Lower lobe of right lung (tissue), 2 donors: ENCODE measurements around the gene SPDYE3. TPM values are rescaled to one million over a fixed set of nuclear protein-coding genes. Genes with fewer than 3 reads are reported as not detected.
"Not testable (repeated sequence)": the region's sequence is repeated elsewhere in the genome, so short reads cannot be mapped to it uniquely, and the experiment has no call there.

Experiments
- ATAC-seq, 2 donors: fragments of 200-7000 bp; cut with Tn5 transposase; one replicate each; pipeline ENCODE4 v1.9.1; 2020 to 2022; ENCODE audit warnings: mild to moderate bottlenecking in 2 of 2, moderate library complexity in 2 of 2
- DNase-seq: peaks from one replicate; pipeline ENCODE4 v3.0.0-alpha.2; 2020
- H3K27ac ChIP-seq: fragments of 200-600 bp; one replicate; pipeline ENCODE4 v1.8.0; 2022
- H3K27me3 ChIP-seq: fragments of 200-600 bp; one replicate; pipeline ENCODE4 v1.8.0; 2022; ENCODE audit warnings: low read depth
- H3K36me3 ChIP-seq: fragments of 200-600 bp; one replicate; pipeline ENCODE4 v1.8.0; 2022; ENCODE audit warnings: mild to moderate bottlenecking
- H3K4me1 ChIP-seq: fragments of 200-600 bp; one replicate; pipeline ENCODE4 v1.8.0; 2022
- H3K4me3 ChIP-seq: fragments of 200-600 bp; one replicate; pipeline ENCODE4 v1.8.0; 2022; ENCODE audit warnings: mild to moderate bottlenecking
- H3K9me3 ChIP-seq: fragments of 200-600 bp; one replicate; pipeline ENCODE4 v1.8.0; 2022
- intact Hi-C: fragments of 100-400 bp; cut with DNase I; formaldehyde crosslinking; loops from one replicate; pipeline ENCODE4 v1.11.0; 2022
- total RNA-seq: library from RNA; stranded (reverse); fragmentation: NEBNext Ultra II Directional; extraction: Animal tissue kit (Norgen Biotek cat#: 25700); gene quantifications from one replicate; pipeline ENCODE4 v1.2.1, GENCODE V29; 2021
- TF ChIP-seq, protein P1 (sequence below): fragments of 200-600 bp; IDR thresholded peaks from one replicate; pipeline ENCODE4 v1.8.0; 2022; ENCODE audit warnings: antibody characterized with exemption, mild to moderate bottlenecking
- donor health status: DM: no; HTN: yes; CAD: no; lungs with severe emphysema.

SPDYE3 gene
- total RNA-seq, 1 donor from 2014 or later: not detected

GRCh38 chr7:100363098-100363497 lies 55.6 kb downstream of the SPDYE3 start:
- H3K4me1 ChIP-seq: peaks cover 6% of the 10 kb centered on the region
- intact Hi-C loops: no loop called here
- ATAC-seq (no peak), DNase-seq (no peak)
- no peak overlapping the region for H3K27ac ChIP-seq
- H3K27me3 ChIP-seq: no peaks in the 10 kb centered on the region
- no peak overlapping the region for H3K4me3 ChIP-seq
- H3K9me3 ChIP-seq: no peaks in the 10 kb centered on the region
- TF ChIP-seq, protein P1, sequence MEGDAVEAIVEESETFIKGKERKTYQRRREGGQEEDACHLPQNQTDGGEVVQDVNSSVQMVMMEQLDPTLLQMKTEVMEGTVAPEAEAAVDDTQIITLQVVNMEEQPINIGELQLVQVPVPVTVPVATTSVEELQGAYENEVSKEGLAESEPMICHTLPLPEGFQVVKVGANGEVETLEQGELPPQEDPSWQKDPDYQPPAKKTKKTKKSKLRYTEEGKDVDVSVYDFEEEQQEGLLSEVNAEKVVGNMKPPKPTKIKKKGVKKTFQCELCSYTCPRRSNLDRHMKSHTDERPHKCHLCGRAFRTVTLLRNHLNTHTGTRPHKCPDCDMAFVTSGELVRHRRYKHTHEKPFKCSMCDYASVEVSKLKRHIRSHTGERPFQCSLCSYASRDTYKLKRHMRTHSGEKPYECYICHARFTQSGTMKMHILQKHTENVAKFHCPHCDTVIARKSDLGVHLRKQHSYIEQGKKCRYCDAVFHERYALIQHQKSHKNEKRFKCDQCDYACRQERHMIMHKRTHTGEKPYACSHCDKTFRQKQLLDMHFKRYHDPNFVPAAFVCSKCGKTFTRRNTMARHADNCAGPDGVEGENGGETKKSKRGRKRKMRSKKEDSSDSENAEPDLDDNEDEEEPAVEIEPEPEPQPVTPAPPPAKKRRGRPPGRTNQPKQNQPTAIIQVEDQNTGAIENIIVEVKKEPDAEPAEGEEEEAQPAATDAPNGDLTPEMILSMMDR: no peak
- peaks cover 71% of the 10 kb centered on the region for H3K36me3 ChIP-seq

DNA sequence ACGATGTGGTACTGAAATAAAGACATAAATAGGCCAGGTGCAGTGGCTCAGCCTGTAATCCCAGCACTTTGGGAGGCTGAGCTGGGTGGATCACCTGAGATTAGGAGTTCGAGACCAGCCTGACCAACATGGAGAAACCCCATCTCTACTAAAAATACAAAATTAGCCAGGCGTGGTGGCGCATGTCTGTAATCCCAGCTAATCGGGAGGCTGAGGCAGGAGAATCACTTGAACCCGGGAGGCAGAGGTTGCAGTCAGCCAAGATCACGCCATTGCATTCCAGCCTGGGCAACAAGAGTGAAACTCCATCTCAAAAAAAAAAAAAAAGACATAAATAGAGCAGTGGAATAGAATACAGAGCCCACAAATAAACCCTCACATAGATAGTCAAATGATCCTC lies 56.3 kb downstream of the SPDYE3 start:
- H3K4me1 ChIP-seq, intact Hi-C loops, H3K27ac ChIP-seq, DNase-seq, H3K27me3 ChIP-seq, H3K9me3 ChIP-seq, ATAC-seq, H3K4me3 ChIP-seq: not testable (repeated sequence)
- H3K36me3 ChIP-seq: peaks cover 66% of the 10 kb centered on the region

- TF ChIP-seq, protein P1: no peak
- intact Hi-C loops: no loop called here
- ATAC-seq (no peak), DNase-seq (no peak)
- no peaks in the 10 kb centered on the region for H3K27me3 ChIP-seq
- H3K36me3 ChIP-seq: peaks cover 60% of the 10 kb centered on the region
- no peak overlapping the region for H3K27ac ChIP-seq
- H3K4me1 ChIP-seq: peaks cover 6% of the 10 kb centered on the region
- no peak overlapping the region for H3K4me3 ChIP-seq
- no peaks in the 10 kb centered on the region for H3K9me3 ChIP-seq
Measured at GRCh38 chr7:100364480-100364879, 57.0 kb downstream of the SPDYE3 start.

GRCh38 chr7:100365998-100366367 lies 58.5 kb downstream of the SPDYE3 start:
- peaks cover 12% of the 10 kb centered on the region for H3K4me1 ChIP-seq

DNA sequence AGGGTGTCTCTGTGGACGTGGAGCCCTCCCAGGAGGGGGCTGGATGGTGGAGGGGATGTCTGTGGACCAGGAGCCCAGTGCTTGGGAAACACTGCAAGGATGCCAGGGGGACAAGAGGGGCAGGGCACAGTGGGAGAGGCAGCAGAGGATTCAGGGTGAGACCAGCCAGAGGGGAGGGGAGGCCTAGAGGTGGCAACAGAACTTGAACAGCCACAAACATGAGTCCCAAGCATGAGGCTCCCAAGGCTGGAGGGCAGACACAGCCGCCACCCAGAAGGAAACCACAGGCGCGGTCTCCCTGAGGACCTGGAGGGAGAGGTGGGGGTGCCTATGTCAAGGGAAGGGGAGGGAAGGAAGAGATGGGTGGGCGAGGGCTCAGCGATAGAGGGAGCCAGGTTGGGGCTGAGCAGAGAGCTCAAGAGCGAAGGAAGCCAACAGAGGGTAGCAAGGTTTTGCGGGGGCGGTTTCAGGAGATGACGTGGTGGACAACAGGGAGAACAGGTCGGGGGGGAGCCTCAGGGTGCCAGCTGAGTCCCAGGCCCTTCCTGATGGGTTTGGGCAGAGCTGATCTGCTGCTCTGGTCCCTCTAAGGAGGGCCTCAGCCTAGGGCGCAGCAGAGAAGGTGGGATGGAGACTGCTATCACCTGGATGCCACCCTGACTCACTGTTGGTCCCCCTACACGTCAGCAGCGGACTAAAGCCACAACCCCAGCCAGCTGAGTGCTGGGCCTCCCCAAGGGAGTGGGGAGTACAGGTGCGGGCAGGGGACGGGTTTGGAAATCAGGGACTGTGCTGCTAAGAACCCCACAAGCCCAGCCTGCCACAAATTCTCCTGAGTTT lies 59.1 kb downstream of the SPDYE3 start:
- no peak for ATAC-seq
- intact Hi-C loops: no loop called here
- DNase-seq: peak; percentile 39
- Histone ChIP-seq H3K27me3 (no peaks in the 10 kb centered on the region), H3K4me3 (no peak overlapping the region), H3K9me3 (no peaks in the 10 kb centered on the region), H3K27ac (peak overlapping the region; percentile 58), H3K4me1 (peaks cover 14% of the 10 kb centered on the region), H3K36me3 (peaks cover 38% of the 10 kb centered on the region)
- TF ChIP-seq, protein P1: no peak

More at GRCh38 chr7:100365998-100366367, 58.5 kb downstream of the SPDYE3 start:
- ATAC-seq, H3K4me3 ChIP-seq, H3K9me3 ChIP-seq, intact Hi-C loops, H3K27me3 ChIP-seq: not testable (repeated sequence)
- peak; percentile 13 for DNase-seq
- Histone ChIP-seq H3K27ac (peak overlapping the region; percentile 58), H3K36me3 (peaks cover 45% of the 10 kb centered on the region)

- Histone ChIP-seq H3K9me3 (no peaks in the 10 kb centered on the region), H3K27me3 (no peaks in the 10 kb centered on the region), H3K36me3 (peaks cover 32% of the 10 kb centered on the region), H3K4me1 (peaks cover 20% of the 10 kb centered on the region), H3K27ac (no peak overlapping the region), H3K4me3 (no peak overlapping the region)
- ATAC-seq (no peak), DNase-seq (peak; percentile 28)
- TF ChIP-seq, protein P1: no peak
- intact Hi-C loops: no loop called here
Measured at GRCh38 chr7:100367251-100367620, 59.7 kb downstream of the SPDYE3 start.
